ENCODE results near the gene IL17C. TPM values are rescaled to one million over a fixed set of nuclear protein-coding genes. Genes with fewer than 3 reads are reported as not detected.
A peak's percentile ranks its signal among the peaks of the same experiment; 100 is the strongest.

The IL17C gene
- total RNA-seq, 2 experiments from 2014 or later, result 0.86 TPM; not detected in 1

DNA sequence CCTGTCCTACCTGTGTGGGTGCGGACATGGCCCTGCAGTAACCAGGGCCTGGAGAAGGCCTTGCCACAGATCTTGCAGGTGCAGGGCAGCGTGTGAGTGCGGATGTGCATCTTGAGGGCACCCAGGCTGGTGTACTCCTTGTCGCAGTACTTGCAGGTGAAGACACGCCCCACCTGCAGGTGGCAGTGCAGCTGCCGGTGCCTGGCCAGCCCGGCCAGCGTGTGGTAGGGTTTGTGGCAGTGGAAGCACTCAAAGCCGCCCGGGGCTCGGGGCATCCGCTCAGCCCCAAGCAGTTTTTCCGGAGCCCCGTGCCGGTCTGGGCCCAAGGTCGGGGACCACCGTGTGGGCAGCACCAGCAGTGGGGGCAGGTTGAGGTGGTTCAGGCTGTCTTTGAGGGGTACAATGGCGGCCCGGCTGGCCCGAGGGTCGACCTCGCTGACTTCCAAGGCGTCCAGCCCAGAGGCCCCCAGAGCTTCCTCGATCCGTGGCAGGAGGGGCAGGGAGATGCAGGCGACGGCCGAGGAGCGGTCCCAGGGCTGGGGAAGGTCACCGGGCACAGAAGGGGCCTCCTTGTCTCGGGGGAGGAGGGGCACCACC lies 42.8 kb downstream of the IL17C start:
- DNase-seq (ENCODE audit: low spot score), result peak; percentile 93
- peak overlapping the region; percentile 12; the same call in 1 of the 2 replicates for H2AFZ ChIP-seq (ENCODE audit: low read length)
- H3K4me3 ChIP-seq (ENCODE audit: low read depth, low read length, poor library complexity, severe bottlenecking), result peak overlapping the region; percentile 56
- no TSS peak for BruUV-seq (replicated peaks)
- POLR2A ChIA-PET, result interaction anchor here (1.8 kb wide), 1 partner anchor 16 kb away, joined by 11 read pairs; no protein-coding TSS in a partner anchor
- peak overlapping the region; percentile 94 for H3K27ac ChIP-seq (ENCODE audit: low read depth, low read length, poor library complexity, severe bottlenecking)
- 0 out of 2 replicates have a peak, but pooled peaks cover under 1% of the 10 kb centered on the region for H3K36me3 ChIP-seq (ENCODE audit: insufficient read depth, low read length)
- CTCF ChIA-PET (ENCODE audit: unreplicated experiment), result interaction anchor here (0.7 kb wide), 1 partner anchor 21 kb away, joined by 4 read pairs; no protein-coding TSS in a partner anchor
- H3K4me2 ChIP-seq (ENCODE audit: low read length), result peak overlapping the region; percentile 76
- intact Hi-C loops (cut with micrococcal nuclease; ENCODE audit: unreplicated experiment), result loop anchor here (1.0 kb wide), 3 partner anchors 18 to 47 kb away; partner anchors contain the start of gene MVD
- H3K79me2 ChIP-seq (ENCODE audit: insufficient read depth, low read depth, low read length), result no peaks in the 10 kb centered on the region
- TF ChIP-seq, protein P1, sequence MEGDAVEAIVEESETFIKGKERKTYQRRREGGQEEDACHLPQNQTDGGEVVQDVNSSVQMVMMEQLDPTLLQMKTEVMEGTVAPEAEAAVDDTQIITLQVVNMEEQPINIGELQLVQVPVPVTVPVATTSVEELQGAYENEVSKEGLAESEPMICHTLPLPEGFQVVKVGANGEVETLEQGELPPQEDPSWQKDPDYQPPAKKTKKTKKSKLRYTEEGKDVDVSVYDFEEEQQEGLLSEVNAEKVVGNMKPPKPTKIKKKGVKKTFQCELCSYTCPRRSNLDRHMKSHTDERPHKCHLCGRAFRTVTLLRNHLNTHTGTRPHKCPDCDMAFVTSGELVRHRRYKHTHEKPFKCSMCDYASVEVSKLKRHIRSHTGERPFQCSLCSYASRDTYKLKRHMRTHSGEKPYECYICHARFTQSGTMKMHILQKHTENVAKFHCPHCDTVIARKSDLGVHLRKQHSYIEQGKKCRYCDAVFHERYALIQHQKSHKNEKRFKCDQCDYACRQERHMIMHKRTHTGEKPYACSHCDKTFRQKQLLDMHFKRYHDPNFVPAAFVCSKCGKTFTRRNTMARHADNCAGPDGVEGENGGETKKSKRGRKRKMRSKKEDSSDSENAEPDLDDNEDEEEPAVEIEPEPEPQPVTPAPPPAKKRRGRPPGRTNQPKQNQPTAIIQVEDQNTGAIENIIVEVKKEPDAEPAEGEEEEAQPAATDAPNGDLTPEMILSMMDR (conservative IDR thresholded peaks at IDR 0.05; ENCODE audit: low read length), result peak; percentile 84
- no peak for TF ChIP-seq EZH2phosphoT487 (IDR thresholded peaks at IDR 0.05; ENCODE audit: borderline replicate concordance, low read depth, low read length)
- H3K4me1 ChIP-seq (ENCODE audit: insufficient read depth, low read length, poor library complexity, severe bottlenecking), result peaks cover 59% of the 10 kb centered on the region
- no peaks in the 10 kb centered on the region for H3K9me3 ChIP-seq (ENCODE audit: low read length)
- no peaks in the 10 kb centered on the region for H4K20me1 ChIP-seq (ENCODE audit: insufficient read depth, low read length)
- no peaks in the 10 kb centered on the region for H3K9me2 ChIP-seq (ENCODE audit: insufficient read depth, low read length)

GRCh38 chr16:88681709-88682451 lies 43.5 kb downstream of the IL17C start:
- H3K9me3 ChIP-seq (ENCODE audit: low read length), result no peaks in the 10 kb centered on the region
- BruUV-seq (replicated peaks), result TSS peak; percentile 36
- peaks cover 63% of the 10 kb centered on the region for H3K4me1 ChIP-seq (ENCODE audit: insufficient read depth, low read length, poor library complexity, severe bottlenecking)
- no peaks in the 10 kb centered on the region for H4K20me1 ChIP-seq (ENCODE audit: insufficient read depth, low read length)
- no peaks in the 10 kb centered on the region for H3K36me3 ChIP-seq (ENCODE audit: insufficient read depth, low read length)
- intact Hi-C loops (cut with micrococcal nuclease; ENCODE audit: unreplicated experiment), result loop anchor here (1.0 kb wide), 3 partner anchors 19 to 48 kb away; partner anchors contain the start of gene MVD
- TF ChIP-seq EZH2phosphoT487 (IDR thresholded peaks at IDR 0.05; ENCODE audit: borderline replicate concordance, low read depth, low read length), result no peak
- TF ChIP-seq, protein P1 (conservative IDR thresholded peaks at IDR 0.05; ENCODE audit: low read length), result no peak
- H2AFZ ChIP-seq (ENCODE audit: low read length), result peak overlapping the region; percentile 53; the same call in 1 of the 2 replicates
- H3K9me2 ChIP-seq (ENCODE audit: insufficient read depth, low read length), result no peaks in the 10 kb centered on the region
- ChIA-PET CTCF (ENCODE audit: unreplicated experiment) (interaction anchor here (0.7 kb wide), 1 partner anchor 20 kb away, joined by 4 read pairs; no protein-coding TSS in a partner anchor), POLR2A (interaction anchor here (1.8 kb wide), 1 partner anchor 17 kb away, joined by 11 read pairs; no protein-coding TSS in a partner anchor)
- peak overlapping the region; percentile 56 for H3K4me3 ChIP-seq (ENCODE audit: low read depth, low read length, poor library complexity, severe bottlenecking)
- peak overlapping the region; percentile 94 for H3K27ac ChIP-seq (ENCODE audit: low read depth, low read length, poor library complexity, severe bottlenecking)
- DNase-seq (ENCODE audit: low spot score), result peak; percentile 99
- no peaks in the 10 kb centered on the region for H3K79me2 ChIP-seq (ENCODE audit: insufficient read depth, low read depth, low read length)
- peak overlapping the region; percentile 76 for H3K4me2 ChIP-seq (ENCODE audit: low read length)
